Left lung (tissue), 10 donors: Measurements from ENCODE around the gene C3orf20. TPM values are rescaled to one million over a fixed set of nuclear protein-coding genes. Genes with fewer than 3 reads are reported as not detected.
A peak's percentile ranks its signal among the peaks of the same experiment; 100 is the strongest.

ENCODE experiments used
- ATAC-seq: fragments of 200-7000 bp; cut with Tn5 transposase; one replicate; pipeline ENCODE4 v1.9.1; 2020; ENCODE audit warnings: moderate library complexity
- DNase-seq, 4 donors: peaks; one replicate each; pipeline ENCODE4 v3.0.0-alpha.2; 2013 to 2020
- H3K27ac ChIP-seq, 2 donors: fragments of 200-600 bp; sonication (generic) in 1 of 2; one replicate each; pipeline versions ENCODE4 v1.5.0 to v1.8.0; 2020 to 2021
- H3K27me3 ChIP-seq, 2 donors: fragments of 200-600 bp; sonication (generic) in 1 of 2; one replicate each; pipeline versions ENCODE4 v1.5.0 to v1.8.0; 2020 to 2021
- H3K36me3 ChIP-seq, 2 donors: fragments of 200-600 bp; sonication (generic) in 1 of 2; one replicate each; pipeline versions ENCODE4 v1.5.0 to v1.8.0; 2020 to 2021
- H3K4me1 ChIP-seq, 2 donors: fragments of 200-600 bp; one replicate each; pipeline ENCODE4 v1.8.0; 2021
- H3K4me3 ChIP-seq, 2 donors: fragments of 200-600 bp; sonication (generic) in 1 of 2; one replicate each; pipeline versions ENCODE4 v1.5.0 to v1.8.0; 2020 to 2021; ENCODE audit warnings: mild to moderate bottlenecking in 1 of 2
- H3K9me3 ChIP-seq, 2 donors: fragments of 200-600 bp; sonication (generic) in 1 of 2; one replicate each; pipeline versions ENCODE4 v1.5.0 to v1.8.0; 2020 to 2021
- intact Hi-C, 2 donors: fragments of 100-400 bp; cut with DNase I; formaldehyde crosslinking; loops; one replicate each; pipeline versions ENCODE4 v1.11.2 to v1.14.2; 2022
- polyA plus RNA-seq, 6 donors: library from polyadenylated mRNA; unstranded; fragments of 120-200 nt; gene quantifications; one replicate each; pipeline ENCODE4 v1.2.1, GENCODE V29; 2013; ENCODE audit not compliant: insufficient read length in 6 of 6
- total RNA-seq, 2 donors: library from RNA; stranded (reverse); fragmentation: NEBNext Ultra II Directional; extraction: Animal tissue kit (Norgen Biotek cat#: 25700); gene quantifications; one replicate each; pipeline ENCODE4 v1.2.1, GENCODE V29; 2021
- TF ChIP-seq, protein P1 (sequence below), 2 donors: fragments of 200-600 bp; sonication (generic) in 1 of 2; IDR thresholded peaks; one replicate each; pipeline versions ENCODE4 v1.5.0 to v1.8.0; 2021; ENCODE audit warnings: antibody characterized with exemption in 2 of 2
- donor health status: DM: no; HTN: yes; CAD: no.
- donor health status: DM: no; HTN: no; CAD: no.

Gene C3orf20
- total and polyA plus RNA-seq, 8 donors, result 0.06 to 0.31 (median 0.17) TPM; not detected in 1

DNA sequence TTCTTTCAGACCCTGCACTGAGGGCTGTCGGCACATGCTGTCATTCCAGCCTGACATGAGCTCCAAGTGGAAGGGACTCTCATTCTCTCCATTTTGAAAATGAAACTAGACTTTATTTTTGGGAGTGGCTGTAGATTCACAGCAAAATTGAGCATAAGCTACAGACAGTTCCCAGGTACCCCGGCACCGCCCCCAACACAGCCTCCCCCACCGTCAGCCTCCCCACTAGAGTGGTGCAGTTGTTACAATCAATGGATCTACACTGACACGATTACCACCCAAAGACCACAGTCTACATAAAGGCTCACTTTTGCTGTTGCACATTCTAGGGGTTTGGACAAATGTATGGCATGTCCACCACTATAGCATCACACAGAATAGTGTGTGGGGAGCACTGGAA lies 114.3 kb downstream of the C3orf20 start:
- TF ChIP-seq, protein P1, sequence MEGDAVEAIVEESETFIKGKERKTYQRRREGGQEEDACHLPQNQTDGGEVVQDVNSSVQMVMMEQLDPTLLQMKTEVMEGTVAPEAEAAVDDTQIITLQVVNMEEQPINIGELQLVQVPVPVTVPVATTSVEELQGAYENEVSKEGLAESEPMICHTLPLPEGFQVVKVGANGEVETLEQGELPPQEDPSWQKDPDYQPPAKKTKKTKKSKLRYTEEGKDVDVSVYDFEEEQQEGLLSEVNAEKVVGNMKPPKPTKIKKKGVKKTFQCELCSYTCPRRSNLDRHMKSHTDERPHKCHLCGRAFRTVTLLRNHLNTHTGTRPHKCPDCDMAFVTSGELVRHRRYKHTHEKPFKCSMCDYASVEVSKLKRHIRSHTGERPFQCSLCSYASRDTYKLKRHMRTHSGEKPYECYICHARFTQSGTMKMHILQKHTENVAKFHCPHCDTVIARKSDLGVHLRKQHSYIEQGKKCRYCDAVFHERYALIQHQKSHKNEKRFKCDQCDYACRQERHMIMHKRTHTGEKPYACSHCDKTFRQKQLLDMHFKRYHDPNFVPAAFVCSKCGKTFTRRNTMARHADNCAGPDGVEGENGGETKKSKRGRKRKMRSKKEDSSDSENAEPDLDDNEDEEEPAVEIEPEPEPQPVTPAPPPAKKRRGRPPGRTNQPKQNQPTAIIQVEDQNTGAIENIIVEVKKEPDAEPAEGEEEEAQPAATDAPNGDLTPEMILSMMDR (IDR thresholded peaks at IDR 0.05), result no peak
- intact Hi-C loops, result no loop called here
- no peak for ATAC-seq
- Histone ChIP-seq H3K9me3 (no peaks in the 10 kb centered on the region), H3K27ac (no peak overlapping the region), H3K4me1 (peaks cover 0 to 4% of the 10 kb centered on the region in 2 donors), H3K27me3 (no peaks in the 10 kb centered on the region), H3K4me3 (no peak overlapping the region), H3K36me3 (no peaks in the 10 kb centered on the region)
- DNase-seq, result no peak

- TF ChIP-seq, protein P1 (IDR thresholded peaks at IDR 0.05), result no peak
- DNase-seq, result no peak
- H3K27ac ChIP-seq, result no peak overlapping the region
- H3K4me1 ChIP-seq, result peaks cover 0 to 4% of the 10 kb centered on the region in 2 donors
- no peaks in the 10 kb centered on the region for H3K36me3 ChIP-seq
- H3K27me3 ChIP-seq, result no peaks in the 10 kb centered on the region
- no peak for ATAC-seq
- H3K9me3 ChIP-seq, result no peaks in the 10 kb centered on the region
- intact Hi-C loops, result loop anchor here in 1 of 2 donors (5.0 kb wide), 1 partner anchor 133 kb away; no protein-coding TSS in a partner anchor
- no peak overlapping the region for H3K4me3 ChIP-seq
These were observed 114.8 kb downstream of the C3orf20 start for GRCh38 chr3:14789640-14790285.

DNA sequence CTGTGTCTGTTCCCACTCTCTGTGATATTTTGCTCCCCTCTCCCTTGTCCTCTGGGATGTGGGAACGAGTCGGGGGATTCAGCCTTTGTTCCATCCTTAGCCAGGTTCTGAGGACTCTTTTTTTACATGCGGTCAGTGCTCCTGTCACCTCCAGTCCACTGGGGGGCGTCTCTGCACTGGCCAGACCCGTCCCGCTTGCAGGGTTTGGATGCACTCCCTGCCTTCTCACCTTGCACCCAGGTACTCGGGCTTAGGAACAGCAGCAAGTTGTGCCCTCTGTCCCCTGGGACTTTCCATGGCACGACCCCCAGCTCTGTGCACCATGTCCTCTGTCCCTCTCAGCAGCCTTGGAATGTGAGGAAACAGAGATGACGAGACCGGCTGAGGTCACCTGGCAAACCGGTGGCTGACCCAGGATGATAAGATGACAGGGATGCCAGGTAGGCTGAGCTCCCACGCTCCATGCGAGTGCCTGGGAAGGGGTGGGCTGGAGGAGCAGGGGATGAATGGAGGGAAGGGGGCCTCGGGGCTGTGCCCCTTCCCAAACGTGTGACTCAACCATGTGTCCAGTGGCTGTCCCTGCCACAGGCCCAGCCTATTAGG lies 116.5 kb downstream of the C3orf20 start:
- peak; percentile 87 for ATAC-seq
- TF ChIP-seq, protein P1 (IDR thresholded peaks at IDR 0.05), result peak; percentile 34 to 61
- intact Hi-C loops, result loop anchor here in 1 of 2 donors (5.0 kb wide), 1 partner anchor 131 kb away; no protein-coding TSS in a partner anchor
- Histone ChIP-seq H3K27ac (no peak overlapping the region), H3K4me1 (peaks cover 0 to 4% of the 10 kb centered on the region in 2 donors), H3K4me3 (no peak overlapping the region), H3K9me3 (no peaks in the 10 kb centered on the region), H3K27me3 (no peaks in the 10 kb centered on the region), H3K36me3 (no peaks in the 10 kb centered on the region)
- peak in 2 of 4 donors; percentile 54 to 71 for DNase-seq

DNA sequence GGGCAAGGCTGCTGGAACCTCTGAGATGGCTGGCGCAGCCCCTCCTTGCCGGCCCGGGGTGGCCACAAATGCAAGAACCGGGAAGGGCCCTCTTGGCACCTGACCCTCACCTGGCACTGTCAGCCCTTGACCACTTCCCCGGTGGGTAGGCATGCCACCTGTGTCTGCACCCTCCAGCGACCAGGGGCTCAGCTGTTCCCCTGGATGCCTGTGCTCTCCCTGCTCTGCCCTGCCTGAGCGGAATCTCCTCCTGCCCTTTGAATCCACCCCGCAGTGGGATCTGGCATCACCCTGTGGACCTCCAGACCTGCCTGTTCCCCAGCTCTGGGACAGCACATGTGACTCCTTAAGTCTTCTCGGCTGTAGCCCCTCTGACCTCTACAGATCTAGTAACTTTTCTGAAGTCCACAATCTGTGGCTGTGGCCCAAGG lies 117.8 kb downstream of the C3orf20 start:
- TF ChIP-seq, protein P1 (IDR thresholded peaks at IDR 0.05), result no peak
- DNase-seq (peak in 1 of 4 donors; percentile 27), ATAC-seq (no peak)
- Histone ChIP-seq H3K27ac (peak overlapping the region in 1 of 2 donors; percentile 57), H3K9me3 (no peaks in the 10 kb centered on the region), H3K27me3 (no peaks in the 10 kb centered on the region), H3K4me3 (no peak overlapping the region), H3K36me3 (no peaks in the 10 kb centered on the region), H3K4me1 (peaks cover 0 to 4% of the 10 kb centered on the region in 2 donors)
- intact Hi-C loops, result loop anchor here in 1 of 2 donors (5.0 kb wide), 1 partner anchor 130 kb away; no protein-coding TSS in a partner anchor
